OCI-LY3 (cell line): ENCODE results near the gene GDPD4.

Experiments
- H2AFZ ChIP-seq: fragments of 200-600, 300-600 bp; shearing (Covaris generic); 2 replicates; pipeline ENCODE4 v1.6.0; 2014; ENCODE audit warnings: antibody characterized with exemption, low read depth, low read length
- H3K27ac ChIP-seq: fragments of 200-600, 300-600 bp; sonication (generic); 2 replicates; pipeline ENCODE4 v1.5.1; 2014; ENCODE audit warnings: mild to moderate bottlenecking, low read length, moderate library complexity, mixed read lengths
- H3K27me3 ChIP-seq: fragments of 200-600, 300-600 bp; sonication (generic); 2 replicates; pipeline ENCODE4 v1.6.1; 2014; ENCODE audit warnings: low read depth, low read length, mixed read lengths
- H3K36me3 ChIP-seq: fragments of 200-600, 300-600 bp; sonication (generic); replicated peaks from 2 replicates; pipeline ENCODE3; 2014; ENCODE audit warnings: low read depth, low read length, mixed read lengths
- H3K4me1 ChIP-seq: fragments of 300-600, 200-600 bp; sonication (generic); 2 replicates; pipeline ENCODE4 v1.6.1; 2014; ENCODE audit warnings: low read length, mixed read lengths
- H3K4me2 ChIP-seq: fragments of 200-600, 300-600 bp; sonication (generic); 2 replicates; pipeline ENCODE4 v1.6.1; 2014; ENCODE audit warnings: low read length, mixed read lengths
- H3K4me3 ChIP-seq: fragments of 300-600, 200-600 bp; sonication (generic); 2 replicates; pipeline ENCODE4 v1.5.1; 2014; ENCODE audit warnings: antibody characterized with exemption, mild to moderate bottlenecking, low read length, moderate library complexity
- H3K79me2 ChIP-seq: fragments of 300-600, 200-600 bp; shearing (Covaris generic); 2 replicates; pipeline ENCODE4 v1.6.1; 2014; ENCODE audit warnings: mild to moderate bottlenecking, low read length, mixed read lengths
- H3K9ac ChIP-seq: fragments of 300-600, 200-600 bp; shearing (Covaris generic); 2 replicates; pipeline ENCODE4 v1.6.0; 2014; ENCODE audit warnings: mild to moderate bottlenecking, low read length, moderate library complexity
- H3K9me3 ChIP-seq: fragments of 200-600, 300-600 bp; shearing (Covaris generic); 2 replicates; pipeline ENCODE4 v1.6.1; 2014; ENCODE audit warnings: low read length, mixed read lengths; ENCODE audit not compliant: insufficient read depth
- H4K20me1 ChIP-seq: fragments of 200-600, 300-600 bp; sonication (generic); 2 replicates; pipeline ENCODE4 v1.6.1; 2016; ENCODE audit warnings: low read length, mixed read lengths; ENCODE audit not compliant: insufficient read depth
- CTCF ChIP-seq: fragments of 200-600, 300-600 bp; sonication (generic); IDR thresholded peaks from 2 replicates; pipeline ENCODE4 v1.5.1; 2014; ENCODE audit warnings: antibody characterized with exemption, low read length, low read depth
- EZH2phosphoT487 ChIP-seq: fragments of 200-600 bp; shearing (Covaris generic); IDR thresholded peaks from 2 replicates; pipeline ENCODE4 v1.6.1; 2018; ENCODE audit warnings: antibody characterized with exemption, mixed run types, low read depth

Gene GDPD4

GRCh38 chr11:77207019-77207485 lies 94.4 kb downstream of the GDPD4 start:
- H3K4me1 ChIP-seq, result no peaks in the 10 kb centered on the region
- no peaks in the 10 kb centered on the region for H3K79me2 ChIP-seq
- no peak overlapping the region for H3K27ac ChIP-seq
- H3K27me3 ChIP-seq, result no peaks in the 10 kb centered on the region
- no peaks in the 10 kb centered on the region for H4K20me1 ChIP-seq
- TF ChIP-seq CTCF, result no peak
- no peak for TF ChIP-seq EZH2phosphoT487
- H3K9ac ChIP-seq, result no peak overlapping the region
- H3K4me2 ChIP-seq, result no peak overlapping the region
- no peaks in the 10 kb centered on the region for H3K36me3 ChIP-seq
- no peak overlapping the region for H3K4me3 ChIP-seq
- no peak overlapping the region for H2AFZ ChIP-seq
- no peaks in the 10 kb centered on the region for H3K9me3 ChIP-seq

GRCh38 chr11:77206264-77207018 lies 95.0 kb downstream of the GDPD4 start:
- Histone ChIP-seq H4K20me1 (no peaks in the 10 kb centered on the region), H2AFZ (no peak overlapping the region), H3K27me3 (no peaks in the 10 kb centered on the region), H3K4me3 (no peak overlapping the region), H3K9me3 (no peaks in the 10 kb centered on the region), H3K4me1 (no peaks in the 10 kb centered on the region), H3K4me2 (no peak overlapping the region), H3K36me3 (no peaks in the 10 kb centered on the region), H3K9ac (no peak overlapping the region), H3K27ac (no peak overlapping the region), H3K79me2 (no peaks in the 10 kb centered on the region)
- TF ChIP-seq EZH2phosphoT487 (no peak), CTCF (no peak)

- Histone ChIP-seq H3K4me1 (no peaks in the 10 kb centered on the region), H3K27ac (no peak overlapping the region), H3K27me3 (no peaks in the 10 kb centered on the region), H3K9ac (no peak overlapping the region), H3K36me3 (no peaks in the 10 kb centered on the region), H3K4me2 (no peak overlapping the region), H3K79me2 (no peaks in the 10 kb centered on the region), H4K20me1 (no peaks in the 10 kb centered on the region), H3K9me3 (no peaks in the 10 kb centered on the region), H3K4me3 (no peak overlapping the region), H2AFZ (no peak overlapping the region)
- no peak for TF ChIP-seq CTCF
Measured at GRCh38 chr11:77205467-77206263, 95.8 kb downstream of the GDPD4 start.

GRCh38 chr11:77204754-77205466 lies 96.6 kb downstream of the GDPD4 start:
- no peaks in the 10 kb centered on the region for H3K9me3 ChIP-seq
- H3K4me2 ChIP-seq, result no peak overlapping the region
- no peaks in the 10 kb centered on the region for H3K27me3 ChIP-seq
- no peaks in the 10 kb centered on the region for H4K20me1 ChIP-seq
- no peak for TF ChIP-seq CTCF
- no peaks in the 10 kb centered on the region for H3K36me3 ChIP-seq
- no peak overlapping the region for H3K4me3 ChIP-seq
- H3K9ac ChIP-seq, result no peak overlapping the region
- no peak overlapping the region for H3K27ac ChIP-seq
- no peak overlapping the region for H2AFZ ChIP-seq
- H3K79me2 ChIP-seq, result no peaks in the 10 kb centered on the region
- H3K4me1 ChIP-seq, result no peaks in the 10 kb centered on the region
